ENCODE data around the gene SLC46A3. TPM values are rescaled to one million over a fixed set of nuclear protein-coding genes. Genes with fewer than 3 reads are reported as not detected.
"Not testable (repeated sequence)": the region's sequence is repeated elsewhere in the genome, so short reads cannot be mapped to it uniquely, and the experiment has no call there.

SLC46A3 gene
- total RNA-seq, 1 donor from 2014 or later, result 6.4 TPM

GRCh38 chr13:28705461-28706083, 13.2 kb downstream of the SLC46A3 start:
- no peak for DNase-seq (ENCODE audit: low spot score in 2 of 2, unreplicated experiment in 2 of 2)
- Mint-ChIP-seq H3K9me3 (no peaks in the 10 kb centered on the region), H3K27ac (no peak overlapping the region), H3K27me3 (ENCODE audit: low read depth) (no peaks in the 10 kb centered on the region), H3K36me3 (peaks cover 4% of the 10 kb centered on the region), H3K4me1 (peaks cover 3% of the 10 kb centered on the region), H3K4me3 (no peak overlapping the region)
- no peak for TF ChIP-seq CTCF (IDR thresholded peaks at IDR 0.05; ENCODE audit: unreplicated experiment)

- no peak for DNase-seq (ENCODE audit: low spot score in 2 of 2, unreplicated experiment in 2 of 2)
- Mint-ChIP-seq H3K4me3 (no peak overlapping the region), H3K9me3 (no peaks in the 10 kb centered on the region), H3K36me3 (peaks cover 8% of the 10 kb centered on the region), H3K4me1 (peaks cover 3% of the 10 kb centered on the region), H3K27me3 (ENCODE audit: low read depth) (no peaks in the 10 kb centered on the region), H3K27ac (no peak overlapping the region)
- TF ChIP-seq CTCF (IDR thresholded peaks at IDR 0.05; ENCODE audit: unreplicated experiment), result no peak
Measured at GRCh38 chr13:28704919-28705318, 13.9 kb downstream of the SLC46A3 start.

- no peak for TF ChIP-seq CTCF (IDR thresholded peaks at IDR 0.05; ENCODE audit: unreplicated experiment)
- H3K4me3 Mint-ChIP-seq, result no peak overlapping the region
Measured at GRCh38 chr13:28704282-28704681, 14.5 kb downstream of the SLC46A3 start.

GRCh38 chr13:28699246-28699645, 19.5 kb downstream of the SLC46A3 start:
- Mint-ChIP-seq H3K36me3 (peaks cover 12% of the 10 kb centered on the region), H3K27ac (no peak overlapping the region), H3K4me1 (no peaks in the 10 kb centered on the region), H3K9me3 (no peaks in the 10 kb centered on the region), H3K27me3 (ENCODE audit: low read depth) (no peaks in the 10 kb centered on the region), H3K4me3 (no peak overlapping the region)
- no peak for TF ChIP-seq CTCF (IDR thresholded peaks at IDR 0.05; ENCODE audit: unreplicated experiment)
- no peak for DNase-seq (ENCODE audit: low spot score in 2 of 2, unreplicated experiment in 2 of 2)

More at GRCh38 chr13:28704282-28704681, 14.5 kb downstream of the SLC46A3 start:
- no peaks in the 10 kb centered on the region for H3K9me3 Mint-ChIP-seq
- DNase-seq (ENCODE audit: low spot score in 2 of 2, unreplicated experiment in 2 of 2), result no peak
- H3K27me3 Mint-ChIP-seq (ENCODE audit: low read depth), result no peaks in the 10 kb centered on the region
- H3K4me1 Mint-ChIP-seq, result no peaks in the 10 kb centered on the region
- peaks cover 8% of the 10 kb centered on the region for H3K36me3 Mint-ChIP-seq
- no peak overlapping the region for H3K27ac Mint-ChIP-seq

- peaks cover 1% of the 10 kb centered on the region for H3K4me1 Mint-ChIP-seq
- no peak for TF ChIP-seq CTCF (IDR thresholded peaks at IDR 0.05; ENCODE audit: unreplicated experiment)
- H3K4me3 Mint-ChIP-seq, result no peak overlapping the region
- H3K27me3 Mint-ChIP-seq (ENCODE audit: low read depth), result no peaks in the 10 kb centered on the region
- peaks cover 12% of the 10 kb centered on the region for H3K36me3 Mint-ChIP-seq
- DNase-seq (ENCODE audit: low spot score in 2 of 2, unreplicated experiment in 2 of 2), result no peak
- H3K9me3 Mint-ChIP-seq, result peaks cover 4% of the 10 kb centered on the region
- no peak overlapping the region for H3K27ac Mint-ChIP-seq
Measured at GRCh38 chr13:28697441-28697840, 21.3 kb downstream of the SLC46A3 start.

GRCh38 chr13:28693605-28694491, 24.9 kb downstream of the SLC46A3 start:
- H3K36me3 Mint-ChIP-seq; H3K4me1 Mint-ChIP-seq; DNase-seq (ENCODE audit: low spot score in 2 of 2, unreplicated experiment in 2 of 2); H3K27me3 Mint-ChIP-seq (ENCODE audit: low read depth): not testable (repeated sequence)
- peak overlapping the region; percentile 91 for H3K27ac Mint-ChIP-seq
- peak overlapping the region; percentile 72 for H3K4me3 Mint-ChIP-seq
- H3K9me3 Mint-ChIP-seq, result peaks cover 31% of the 10 kb centered on the region
